T-helper 2 cell treated with Interferon-gamma antibody and Interleukin-4, amounts not matched to agents 5 μg/mL and 100 μg/mL, for 36 hours (primary cell): ENCODE data around the gene C10orf90.

Source experiments
- DNase-seq: peaks from one replicate; pipeline ENCODE4 v3.0.0; 2021; ENCODE audit warnings: low spot score
- H3K27ac Mint-ChIP-seq: one replicate; pipeline ENCODE4 v1.8.0; 2021; ENCODE audit warnings: mild to moderate bottlenecking, mixed read lengths
- H3K27me3 Mint-ChIP-seq: one replicate; pipeline ENCODE4 v1.8.0; 2021; ENCODE audit warnings: low read depth, mixed read lengths
- H3K36me3 Mint-ChIP-seq: one replicate; pipeline ENCODE4 v1.8.0; 2021; ENCODE audit warnings: low read depth, mixed read lengths
- H3K4me1 Mint-ChIP-seq: one replicate; pipeline ENCODE4 v1.8.0; 2021; ENCODE audit warnings: low read depth, mixed read lengths
- H3K4me3 Mint-ChIP-seq: one replicate; pipeline ENCODE4 v1.8.0; 2022; ENCODE audit warnings: mild to moderate bottlenecking, moderate library complexity, mixed read lengths
- H3K9me3 Mint-ChIP-seq: one replicate; pipeline ENCODE4 v1.8.0; 2021; ENCODE audit warnings: mixed read lengths

Gene C10orf90

DNA sequence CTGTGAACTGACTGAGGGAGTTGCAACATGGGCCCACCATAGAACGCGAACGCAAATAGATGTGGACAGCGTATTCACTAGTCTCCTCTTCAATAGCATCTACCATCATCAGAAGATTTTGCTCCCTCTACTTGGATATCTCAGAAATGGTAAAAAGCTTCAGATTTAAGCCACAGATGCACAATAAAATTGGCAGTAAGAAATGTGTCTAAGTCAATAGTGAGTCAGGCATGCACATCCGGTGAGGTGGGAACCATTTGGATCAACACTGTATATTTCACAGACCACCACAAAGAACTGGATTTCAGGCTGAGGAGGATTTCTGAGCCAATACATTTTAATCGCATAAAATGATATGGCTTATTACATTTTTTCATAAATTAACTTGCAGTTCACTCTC lies 170.7 kb downstream of the C10orf90 start:
- Mint-ChIP-seq H3K27ac (no peak overlapping the region), H3K9me3 (peaks cover 4% of the 10 kb centered on the region), H3K27me3 (no peaks in the 10 kb centered on the region), H3K4me3 (no peak overlapping the region), H3K36me3 (no peaks in the 10 kb centered on the region), H3K4me1 (no peaks in the 10 kb centered on the region)
- no peak for DNase-seq

- no peak overlapping the region for H3K4me3 Mint-ChIP-seq
- H3K4me1 Mint-ChIP-seq = no peaks in the 10 kb centered on the region
Observed at GRCh38 chr10:126497672-126498071, 172.8 kb downstream of the C10orf90 start.

DNA sequence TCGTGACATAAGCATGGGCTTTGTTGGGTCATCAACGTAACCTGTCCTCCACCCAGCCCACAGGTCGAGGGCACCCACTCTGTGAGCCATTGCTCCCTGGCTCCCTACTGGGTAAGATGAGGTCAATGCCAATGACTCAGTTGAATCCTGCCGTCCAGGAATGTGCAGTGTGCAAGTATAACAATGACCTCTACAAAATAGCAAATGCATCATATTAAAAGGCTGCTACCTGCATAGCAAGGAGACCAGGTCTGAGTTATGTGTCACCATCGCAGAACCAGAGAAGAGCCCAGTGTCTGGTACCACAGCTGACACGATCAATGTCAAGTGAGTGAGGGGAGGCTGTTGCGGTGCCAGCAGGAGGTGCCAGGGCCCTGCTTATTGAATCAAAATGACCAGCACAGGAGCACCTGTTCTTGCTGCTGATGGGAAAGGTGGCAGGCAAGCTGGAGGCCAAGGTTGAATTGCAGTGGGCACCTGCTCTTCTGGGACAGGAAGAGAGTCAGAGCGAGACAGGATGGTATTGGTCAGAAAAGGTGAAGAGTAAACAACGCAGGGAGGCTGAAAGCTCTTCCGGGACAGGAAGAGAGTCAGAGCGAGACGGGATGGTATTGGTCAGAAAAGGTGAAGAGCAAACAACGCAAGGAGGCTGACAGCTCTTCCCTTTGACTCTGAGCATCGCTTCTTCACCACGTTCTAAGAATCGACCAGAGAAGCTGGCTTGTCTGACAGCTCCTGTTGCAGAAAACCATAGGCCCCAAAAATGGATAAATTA lies 173.5 kb downstream of the C10orf90 start:
- Mint-ChIP-seq H3K9me3 (peaks cover 4% of the 10 kb centered on the region), H3K27ac (no peak overlapping the region), H3K27me3 (no peaks in the 10 kb centered on the region), H3K4me3 (no peak overlapping the region), H3K4me1 (no peaks in the 10 kb centered on the region), H3K36me3 (no peaks in the 10 kb centered on the region)
- no peak for DNase-seq

More at GRCh38 chr10:126497672-126498071, 172.8 kb downstream of the C10orf90 start:
- peaks cover 4% of the 10 kb centered on the region for H3K9me3 Mint-ChIP-seq
- DNase-seq = no peak
- no peaks in the 10 kb centered on the region for H3K36me3 Mint-ChIP-seq
- no peak overlapping the region for H3K27ac Mint-ChIP-seq
- H3K27me3 Mint-ChIP-seq = no peaks in the 10 kb centered on the region

- no peak for DNase-seq
- Mint-ChIP-seq H3K4me3 (no peak overlapping the region), H3K36me3 (no peaks in the 10 kb centered on the region), H3K27ac (no peak overlapping the region), H3K9me3 (no peaks in the 10 kb centered on the region), H3K27me3 (no peaks in the 10 kb centered on the region), H3K4me1 (no peaks in the 10 kb centered on the region)
Observed at GRCh38 chr10:126491476-126491875, 179.0 kb downstream of the C10orf90 start.

DNA sequence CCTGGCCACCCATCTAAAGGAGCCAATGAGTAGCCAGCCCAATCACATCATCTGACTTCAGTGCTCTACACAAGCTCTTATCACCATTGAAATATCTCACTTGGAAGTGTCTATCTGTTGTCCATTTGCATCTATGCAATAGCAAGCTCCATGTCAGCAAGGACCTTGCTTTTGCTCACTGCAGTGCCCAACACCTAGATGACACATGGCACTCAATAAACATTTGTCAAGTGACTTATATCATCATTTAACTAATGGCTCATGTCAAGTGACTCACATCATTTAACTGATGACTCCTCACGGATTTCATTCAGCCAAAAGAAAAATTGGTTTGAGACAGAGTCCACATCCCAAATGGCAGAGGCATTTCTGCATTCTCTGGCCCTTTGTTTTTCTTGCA lies 189.3 kb downstream of the C10orf90 start:
- Mint-ChIP-seq H3K9me3 (no peaks in the 10 kb centered on the region), H3K4me1 (no peaks in the 10 kb centered on the region), H3K36me3 (no peaks in the 10 kb centered on the region), H3K27me3 (no peaks in the 10 kb centered on the region), H3K27ac (no peak overlapping the region), H3K4me3 (no peak overlapping the region)
- no peak for DNase-seq

DNA sequence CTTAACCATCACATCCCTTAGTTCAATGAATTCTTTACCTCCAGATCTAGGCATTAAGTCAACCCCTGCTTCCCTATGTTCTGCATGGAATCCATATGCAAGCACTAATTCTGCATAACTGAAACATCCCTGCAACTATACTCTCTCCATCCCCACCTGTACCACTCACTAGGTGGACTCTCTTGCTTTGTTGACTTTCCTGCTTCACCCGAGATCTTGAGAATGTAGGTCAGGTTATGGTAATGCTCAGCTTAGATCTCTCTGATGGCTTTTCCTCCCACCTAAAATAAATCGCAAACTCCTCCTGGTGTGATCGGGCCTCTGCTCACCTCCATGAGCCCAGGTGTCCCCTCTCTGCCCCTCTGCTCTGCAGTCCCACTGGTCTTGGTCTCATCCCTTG lies 189.8 kb downstream of the C10orf90 start:
- no peak for DNase-seq
- Mint-ChIP-seq H3K4me1 (no peaks in the 10 kb centered on the region), H3K27me3 (no peaks in the 10 kb centered on the region), H3K4me3 (no peak overlapping the region), H3K36me3 (no peaks in the 10 kb centered on the region), H3K9me3 (no peaks in the 10 kb centered on the region), H3K27ac (no peak overlapping the region)

DNA sequence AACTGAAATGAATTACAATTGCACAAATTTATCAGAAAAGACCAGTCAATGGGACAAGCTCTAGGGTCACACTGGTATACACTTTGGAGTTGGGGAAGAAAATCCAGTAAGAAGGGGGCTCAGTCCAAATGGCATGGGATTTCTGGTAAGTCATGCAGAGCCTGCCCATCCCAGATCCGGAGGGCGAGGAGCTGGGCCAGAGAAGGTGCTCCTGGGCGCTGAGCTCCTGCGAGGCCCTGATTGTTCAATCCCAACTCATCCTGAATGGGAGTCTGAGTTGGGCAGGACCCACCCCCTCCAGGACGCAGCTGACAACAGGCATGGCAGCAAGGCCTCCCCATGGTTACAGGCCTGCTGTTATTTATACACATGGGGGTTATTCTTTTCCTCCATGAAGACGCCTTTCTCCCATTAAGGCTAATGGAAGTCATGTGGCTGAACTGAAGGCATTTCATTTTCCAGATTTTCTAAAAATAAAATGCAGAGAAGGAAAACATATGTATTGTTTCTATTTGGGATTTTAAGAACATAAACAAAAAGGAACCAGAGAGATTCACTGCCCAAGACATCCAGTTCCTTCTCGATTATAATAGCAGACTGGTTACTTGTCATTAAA lies 191.1 kb downstream of the C10orf90 start:
- DNase-seq = no peak
- no peak overlapping the region for H3K27ac Mint-ChIP-seq
- H3K27me3 Mint-ChIP-seq = no peaks in the 10 kb centered on the region
- H3K4me1 Mint-ChIP-seq = no peaks in the 10 kb centered on the region
- no peaks in the 10 kb centered on the region for H3K36me3 Mint-ChIP-seq
- H3K4me3 Mint-ChIP-seq = no peak overlapping the region
- no peaks in the 10 kb centered on the region for H3K9me3 Mint-ChIP-seq

- H3K4me3 Mint-ChIP-seq = no peak overlapping the region
- H3K9me3 Mint-ChIP-seq = no peaks in the 10 kb centered on the region
- no peak for DNase-seq
- H3K36me3 Mint-ChIP-seq = no peaks in the 10 kb centered on the region
- no peak overlapping the region for H3K27ac Mint-ChIP-seq
- H3K27me3 Mint-ChIP-seq = no peaks in the 10 kb centered on the region
- no peaks in the 10 kb centered on the region for H3K4me1 Mint-ChIP-seq
Observed at GRCh38 chr10:126478546-126478945, 191.9 kb downstream of the C10orf90 start.

GRCh38 chr10:126476246-126476645 lies 194.2 kb downstream of the C10orf90 start:
- H3K27ac Mint-ChIP-seq = no peak overlapping the region
- H3K9me3 Mint-ChIP-seq = no peaks in the 10 kb centered on the region
- no peak overlapping the region for H3K4me3 Mint-ChIP-seq
- H3K4me1 Mint-ChIP-seq = no peaks in the 10 kb centered on the region
- H3K36me3 Mint-ChIP-seq = no peaks in the 10 kb centered on the region
- no peaks in the 10 kb centered on the region for H3K27me3 Mint-ChIP-seq
- DNase-seq = no peak

- Mint-ChIP-seq H3K27ac (no peak overlapping the region), H3K4me3 (no peak overlapping the region), H3K4me1 (no peaks in the 10 kb centered on the region), H3K27me3 (no peaks in the 10 kb centered on the region), H3K36me3 (no peaks in the 10 kb centered on the region), H3K9me3 (no peaks in the 10 kb centered on the region)
- no peak for DNase-seq
Observed at GRCh38 chr10:126475074-126475691, 195.3 kb downstream of the C10orf90 start.

DNA sequence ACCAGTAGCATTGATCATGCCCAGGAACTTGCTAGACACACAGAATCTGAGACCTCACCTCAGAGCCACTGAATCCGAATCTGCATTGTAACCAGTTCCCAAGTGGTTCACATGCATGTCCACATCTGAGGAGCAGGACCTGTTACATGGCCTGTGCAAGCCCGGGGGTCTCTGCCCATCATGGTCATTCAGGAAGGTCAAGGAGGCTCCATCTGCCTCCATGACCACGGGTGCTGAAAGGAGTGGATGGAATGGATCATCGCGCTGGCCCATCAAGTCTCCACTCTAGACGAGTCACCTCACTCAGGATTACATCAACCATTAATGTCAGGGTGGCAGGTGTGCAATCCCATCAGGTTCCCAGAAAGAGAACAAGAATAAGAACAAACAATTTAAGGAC lies 196.5 kb downstream of the C10orf90 start:
- no peaks in the 10 kb centered on the region for H3K36me3 Mint-ChIP-seq
- H3K27me3 Mint-ChIP-seq = no peaks in the 10 kb centered on the region
- no peaks in the 10 kb centered on the region for H3K9me3 Mint-ChIP-seq
- no peak overlapping the region for H3K4me3 Mint-ChIP-seq
- H3K27ac Mint-ChIP-seq = no peak overlapping the region
- H3K4me1 Mint-ChIP-seq = peaks cover 5% of the 10 kb centered on the region
- DNase-seq = no peak

DNA sequence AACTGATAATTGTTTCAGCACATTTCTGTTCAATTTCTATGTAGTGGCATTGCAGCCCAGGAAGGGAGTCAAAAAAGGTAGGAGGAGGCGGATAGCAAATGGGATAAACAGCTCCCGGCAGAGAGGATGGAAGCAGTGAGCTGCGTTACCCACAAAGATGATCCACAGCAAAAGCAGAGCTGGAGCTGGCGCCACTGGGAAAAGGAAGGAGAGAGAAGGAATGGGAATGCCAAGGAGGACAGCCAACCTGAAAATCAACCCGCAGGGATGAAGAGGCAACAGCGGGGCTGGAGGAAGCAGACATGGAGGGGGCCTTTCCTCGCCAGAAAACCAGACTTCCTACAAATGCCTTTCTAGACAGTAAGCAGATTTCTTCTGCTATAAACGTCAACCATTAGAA lies 199.5 kb downstream of the C10orf90 start:
- H3K27ac Mint-ChIP-seq = no peak overlapping the region

DNA sequence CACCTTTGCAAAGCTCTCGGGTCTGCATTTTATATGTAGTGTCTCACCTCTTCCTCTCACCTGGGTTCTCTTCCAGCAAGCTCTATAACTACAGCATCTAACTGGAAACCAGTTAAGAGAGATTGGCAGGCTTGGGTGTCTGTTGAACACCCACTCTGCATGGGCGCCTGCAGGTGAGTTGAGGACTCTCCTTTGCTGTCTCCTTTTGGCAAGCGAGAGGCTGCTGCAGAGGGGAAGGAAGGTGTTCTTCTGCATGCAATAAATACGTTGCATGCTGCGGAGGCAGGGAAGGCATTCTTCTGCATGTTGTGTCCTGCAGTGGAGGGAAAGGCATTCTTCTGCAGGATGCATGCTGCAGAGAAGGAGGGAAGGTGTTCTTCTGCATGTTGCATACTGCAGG lies 200.8 kb downstream of the C10orf90 start:
- DNase-seq = no peak
- Mint-ChIP-seq H3K4me3 (no peak overlapping the region), H3K27ac (no peak overlapping the region), H3K36me3 (no peaks in the 10 kb centered on the region), H3K27me3 (no peaks in the 10 kb centered on the region), H3K9me3 (no peaks in the 10 kb centered on the region), H3K4me1 (peaks cover 7% of the 10 kb centered on the region)

More for the DNA sequence above, 199.5 kb downstream of the C10orf90 start:
- DNase-seq = no peak
- Mint-ChIP-seq H3K4me1 (peaks cover 7% of the 10 kb centered on the region), H3K9me3 (no peaks in the 10 kb centered on the region), H3K36me3 (no peaks in the 10 kb centered on the region), H3K4me3 (no peak overlapping the region), H3K27me3 (no peaks in the 10 kb centered on the region)

DNA sequence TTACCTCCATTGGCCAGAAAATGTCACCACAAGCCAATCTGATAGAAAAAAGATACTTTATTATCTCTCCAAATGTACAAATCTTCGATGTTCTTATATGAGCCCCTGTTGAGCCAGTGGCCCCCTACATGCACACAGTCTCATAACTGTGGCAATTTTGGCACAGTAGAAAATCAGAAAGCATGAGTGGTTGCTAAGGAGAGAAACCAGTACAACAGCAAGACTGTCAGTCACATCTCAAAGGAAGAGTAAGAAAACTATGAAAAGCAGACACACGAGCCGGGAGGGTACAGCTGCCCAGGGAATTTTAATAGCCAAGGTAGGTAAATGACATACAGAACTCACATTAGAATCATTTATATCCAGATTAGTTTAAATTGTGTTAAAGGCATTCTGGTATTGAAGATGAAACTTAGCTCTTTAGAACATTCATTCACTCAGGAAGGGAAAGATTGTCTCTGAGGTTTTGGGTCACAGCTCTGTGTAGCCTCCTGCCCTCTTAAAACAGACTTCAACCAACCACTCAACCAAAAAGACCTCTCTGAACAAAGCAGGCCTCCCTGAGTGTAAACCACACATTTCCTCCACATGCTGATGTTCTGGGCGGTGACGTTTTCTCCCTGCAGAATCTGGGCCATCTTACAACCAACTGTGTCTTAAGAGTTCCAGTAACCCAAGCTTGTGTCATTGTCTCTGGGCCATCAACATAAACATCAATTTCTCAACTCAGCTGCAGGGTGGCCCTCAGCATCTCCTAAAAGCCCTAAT lies 201.4 kb downstream of the C10orf90 start:
- H3K36me3 Mint-ChIP-seq = no peaks in the 10 kb centered on the region
- no peaks in the 10 kb centered on the region for H3K9me3 Mint-ChIP-seq
- no peak overlapping the region for H3K4me3 Mint-ChIP-seq
- H3K4me1 Mint-ChIP-seq = peaks cover 7% of the 10 kb centered on the region
- H3K27me3 Mint-ChIP-seq = no peaks in the 10 kb centered on the region
- no peak overlapping the region for H3K27ac Mint-ChIP-seq
- DNase-seq = no peak
